ENCODE results near the gene SLC2A3.
"Not testable (repeated sequence)": the region's sequence is repeated elsewhere in the genome, so short reads cannot be mapped to it uniquely, and the experiment has no call there.

GRCh38 chr12:7905600-7906125 is 30.3 kb downstream of the SLC2A3 start:
- TF ChIP-seq CTCF (IDR thresholded peaks at IDR 0.05); POLR2A (IDR thresholded peaks at IDR 0.05); POLR2AphosphoS5 (IDR thresholded peaks at IDR 0.05); EP300 (IDR thresholded peaks at IDR 0.05; ENCODE audit: low read depth): not testable (repeated sequence)

All from transverse colon (tissue), 4 donors.